Mucosa of descending colon (tissue), 3 donors: ENCODE data around the gene MAML2. TPM values are rescaled to one million over a fixed set of nuclear protein-coding genes. Genes with fewer than 3 reads are reported as not detected.

Experiments used
- ATAC-seq: fragments of 200-7000 bp; cut with Tn5 transposase; one replicate; pipeline ENCODE4 v1.9.1; 2020; ENCODE audit warnings: mild to moderate bottlenecking, moderate library complexity
- DNase-seq, 3 donors: peaks; one replicate each; pipeline ENCODE4 v3.0.0-alpha.2; 2020
- H3K36me3 ChIP-seq: fragments of 200-600 bp; one replicate; pipeline ENCODE4 v1.8.0; 2021; ENCODE audit warnings: low read depth, mild to moderate bottlenecking
- H3K4me1 ChIP-seq: fragments of 200-600 bp; one replicate; pipeline ENCODE4 v1.8.0; 2021; ENCODE audit warnings: low read depth, mild to moderate bottlenecking
- H3K4me3 ChIP-seq: fragments of 200-600 bp; one replicate; pipeline ENCODE4 v1.8.0; 2021; ENCODE audit warnings: mild to moderate bottlenecking
- H3K9me3 ChIP-seq: fragments of 200-600 bp; one replicate; pipeline ENCODE4 v1.8.0; 2021; ENCODE audit warnings: mild to moderate bottlenecking
- CTCF ChIP-seq: fragments of 200-600 bp; IDR thresholded peaks from one replicate; pipeline ENCODE4 v1.8.0; 2022; ENCODE audit warnings: antibody characterized with exemption, mild to moderate bottlenecking
- intact Hi-C, 2 donors: fragments of 100-400 bp; cut with DNase I in 1 of 2; cut with micrococcal nuclease in 1 of 2; formaldehyde crosslinking; loops; one replicate each; pipeline versions ENCODE4 v1.11.0 to v1.11.1; 2022; cut with DNase I, micrococcal nuclease
- total RNA-seq, 3 donors: library from RNA; stranded (reverse); fragmentation: NEBNext Ultra II Directional in 2 of 3; extraction: Animal tissue kit (Norgen Biotek cat#: 25700) in 2 of 3; gene quantifications; one replicate each; pipeline versions ENCODE4 v1.2.1 to v1.2.4, GENCODE V29; 2021 to 2023
- donor health status: DM: no; HTN: no; CAD: no; lungs with moderate emphysema.
- donor health status: DM: no; HTN: no; CAD: no.
- donor health status: DM: no; HTN: yes; CAD: no.

Gene MAML2
- total RNA-seq, 3 donors from 2014 or later, result 15.2 to 26.4 (median 15.8) TPM

DNA sequence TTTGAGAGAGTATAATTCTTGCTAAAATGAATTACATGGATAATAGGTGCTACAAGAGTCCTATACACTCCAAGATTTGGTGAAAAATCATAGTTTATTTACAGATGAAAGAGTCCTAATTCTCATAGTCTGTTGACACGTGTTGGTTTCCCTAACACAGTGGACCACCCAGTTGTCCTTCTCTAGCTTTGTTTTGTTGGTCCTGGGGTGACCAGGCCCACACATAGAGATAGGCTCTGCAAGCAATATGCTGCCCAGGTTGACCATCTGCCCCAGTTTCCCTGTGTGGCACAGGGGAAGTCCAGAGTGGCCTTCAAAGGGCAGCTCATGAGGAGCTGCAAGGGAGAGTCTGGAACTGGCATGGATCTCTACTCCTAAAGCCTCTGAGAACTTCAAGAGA lies 184.9 kb downstream of the MAML2 start:
- ATAC-seq (no peak), DNase-seq (no peak)
- intact Hi-C loops, result no loop called here
- no peak for TF ChIP-seq CTCF
- Histone ChIP-seq H3K9me3 (no peaks in the 10 kb centered on the region), H3K4me3 (no peak overlapping the region), H3K36me3 (no peaks in the 10 kb centered on the region), H3K4me1 (peaks cover 7% of the 10 kb centered on the region)

GRCh38 chr11:96157517-96157873 lies 185.5 kb downstream of the MAML2 start:
- DNase-seq (no peak), ATAC-seq (no peak)

DNA sequence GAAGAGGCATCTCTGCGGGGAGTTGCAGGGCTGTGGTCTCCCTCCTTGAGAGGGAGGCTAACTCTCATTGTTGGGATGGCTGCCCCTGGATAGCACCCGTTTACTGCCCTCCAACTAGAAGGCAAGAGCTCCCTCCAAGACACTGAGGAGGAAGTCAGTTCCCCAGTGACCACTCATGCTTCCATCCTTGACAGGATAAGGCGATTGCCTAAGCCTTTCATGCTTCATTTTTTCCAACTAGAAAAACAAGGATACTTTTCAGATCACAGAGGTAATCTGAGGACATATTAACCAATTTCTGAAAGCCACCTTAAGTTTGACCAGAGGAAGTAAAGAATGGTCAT lies 186.6 kb downstream of the MAML2 start:
- ATAC-seq, result peak; percentile 42
- intact Hi-C loops, result no loop called here
- Histone ChIP-seq H3K36me3 (no peaks in the 10 kb centered on the region), H3K9me3 (no peaks in the 10 kb centered on the region), H3K4me1 (peaks cover 7% of the 10 kb centered on the region), H3K4me3 (no peak overlapping the region)
- peak in 1 of 3 donors; percentile 9 for DNase-seq
- TF ChIP-seq CTCF, result no peak

More at GRCh38 chr11:96157517-96157873, 185.5 kb downstream of the MAML2 start:
- Histone ChIP-seq H3K9me3 (no peaks in the 10 kb centered on the region), H3K36me3 (no peaks in the 10 kb centered on the region), H3K4me1 (peaks cover 7% of the 10 kb centered on the region), H3K4me3 (no peak overlapping the region)
- TF ChIP-seq CTCF, result no peak
- intact Hi-C loops, result no loop called here

GRCh38 chr11:96155627-96156378 lies 187.2 kb downstream of the MAML2 start:
- peak; percentile 67 for ATAC-seq
- intact Hi-C loops, result no loop called here

GRCh38 chr11:96154802-96155520 lies 188.0 kb downstream of the MAML2 start:
- Histone ChIP-seq H3K4me1 (peaks cover 7% of the 10 kb centered on the region), H3K36me3 (no peaks in the 10 kb centered on the region), H3K4me3 (no peak overlapping the region), H3K9me3 (no peaks in the 10 kb centered on the region)
- ATAC-seq (no peak), DNase-seq (no peak)
- intact Hi-C loops, result no loop called here
- no peak for TF ChIP-seq CTCF

More at GRCh38 chr11:96155627-96156378, 187.2 kb downstream of the MAML2 start:
- TF ChIP-seq CTCF, result no peak
- Histone ChIP-seq H3K9me3 (no peaks in the 10 kb centered on the region), H3K4me3 (no peak overlapping the region), H3K36me3 (no peaks in the 10 kb centered on the region), H3K4me1 (peaks cover 7% of the 10 kb centered on the region)
- DNase-seq, result peak; percentile 47 to 78 (median 63)
